NCI-H345 treated with DMSO at 0.1 percent for 48 hours (cell line): ENCODE results near the gene RAB6C.
"Not testable (repeated sequence)": the region's sequence is repeated elsewhere in the genome, so short reads cannot be mapped to it uniquely, and the experiment has no call there.

Source experiments
- DNase-seq: peaks from one replicate; lab custom pipeline; 2025; ENCODE audit not compliant: unreplicated experiment; lab: John Stamatoyannopoulos, UW

The RAB6C gene

GRCh38 chr2:129993151-129993550, 13.7 kb downstream of the RAB6C start:
- not testable (repeated sequence) for DNase-seq

GRCh38 chr2:129996657-129997237, 17.3 kb downstream of the RAB6C start:
- not testable (repeated sequence) for DNase-seq

GRCh38 chr2:129998771-129999170, 19.3 kb downstream of the RAB6C start:
- not testable (repeated sequence) for DNase-seq

- DNase-seq = not testable (repeated sequence)
Measured at GRCh38 chr2:130005862-130006261, 26.4 kb downstream of the RAB6C start.

DNA sequence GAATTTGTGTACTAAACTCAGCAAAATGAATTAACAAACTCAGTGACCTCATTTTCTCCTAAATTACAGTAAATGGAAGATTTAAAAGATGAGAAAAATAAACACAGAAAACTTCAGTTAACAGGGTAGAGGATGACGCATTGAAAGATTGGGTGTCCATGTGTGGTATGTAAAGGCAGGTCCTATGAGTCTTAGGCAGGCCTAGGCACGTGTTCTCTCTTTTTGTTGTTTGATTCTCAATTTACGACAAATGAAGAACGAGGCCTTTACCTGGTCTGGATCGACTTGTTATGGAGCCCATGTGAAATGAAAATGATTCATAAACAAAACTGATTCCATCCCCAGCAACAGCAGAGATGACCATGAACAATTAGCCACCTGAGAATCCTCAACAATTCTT, 37.2 kb downstream of the RAB6C start:
- DNase-seq = not testable (repeated sequence)

DNA sequence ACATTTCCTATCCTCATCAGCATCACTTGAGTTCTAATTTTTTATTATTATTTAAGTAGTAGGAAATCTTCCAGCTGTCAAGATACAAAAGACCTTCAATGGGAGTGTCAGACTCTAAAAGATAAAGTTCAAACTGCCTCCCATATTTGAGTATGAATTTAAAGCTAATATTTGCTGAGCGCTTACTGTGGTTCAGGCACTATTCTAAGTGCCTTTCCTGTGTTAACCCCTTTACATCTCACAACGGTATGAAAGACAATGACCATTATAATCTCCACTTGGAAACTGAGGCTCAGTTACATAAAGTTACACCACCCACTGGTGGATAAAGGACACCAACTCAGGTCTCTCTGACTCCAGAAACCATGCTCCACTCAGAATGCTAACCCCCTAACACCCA, 39.9 kb downstream of the RAB6C start:
- DNase-seq = no peak

DNA sequence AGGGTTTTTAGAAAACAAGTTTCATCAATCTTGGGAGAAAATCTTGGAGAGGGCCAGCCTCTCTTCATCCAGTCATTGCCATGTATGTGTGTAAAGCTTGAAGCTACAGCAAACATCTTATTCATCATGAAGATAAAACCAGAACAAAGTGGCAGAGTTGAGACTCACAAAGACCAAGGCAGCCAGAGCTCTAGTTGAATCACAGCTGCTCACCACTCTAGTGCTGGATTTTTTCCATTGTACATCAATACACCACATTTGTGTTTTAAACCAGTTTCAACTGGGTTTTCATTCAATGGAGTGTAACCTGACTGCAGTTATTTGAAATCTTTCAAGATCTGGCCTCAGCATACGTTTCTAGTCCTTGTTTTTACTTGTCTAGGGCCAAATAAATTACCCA, 40.6 kb downstream of the RAB6C start:
- not testable (repeated sequence) for DNase-seq

- DNase-seq = not testable (repeated sequence)
Measured at GRCh38 chr2:130025931-130026330, 46.5 kb downstream of the RAB6C start.
